SK-N-MC (cell line): ENCODE measurements around the gene RHOU.

ENCODE experiments used
- EZH2 ChIP-seq: fragments of 200-600 bp; sonication (generic); IDR thresholded peaks from one replicate; pipeline ENCODE4 v1.6.1; 2017; ENCODE audit warnings: antibody characterized with exemption
- POLR2AphosphoS5 ChIP-seq: IDR thresholded peaks from 2 replicates; pipeline ENCODE4 v1.6.1; 2012; ENCODE audit warnings: mild to moderate bottlenecking, low read depth, low read length, borderline replicate concordance

DNA sequence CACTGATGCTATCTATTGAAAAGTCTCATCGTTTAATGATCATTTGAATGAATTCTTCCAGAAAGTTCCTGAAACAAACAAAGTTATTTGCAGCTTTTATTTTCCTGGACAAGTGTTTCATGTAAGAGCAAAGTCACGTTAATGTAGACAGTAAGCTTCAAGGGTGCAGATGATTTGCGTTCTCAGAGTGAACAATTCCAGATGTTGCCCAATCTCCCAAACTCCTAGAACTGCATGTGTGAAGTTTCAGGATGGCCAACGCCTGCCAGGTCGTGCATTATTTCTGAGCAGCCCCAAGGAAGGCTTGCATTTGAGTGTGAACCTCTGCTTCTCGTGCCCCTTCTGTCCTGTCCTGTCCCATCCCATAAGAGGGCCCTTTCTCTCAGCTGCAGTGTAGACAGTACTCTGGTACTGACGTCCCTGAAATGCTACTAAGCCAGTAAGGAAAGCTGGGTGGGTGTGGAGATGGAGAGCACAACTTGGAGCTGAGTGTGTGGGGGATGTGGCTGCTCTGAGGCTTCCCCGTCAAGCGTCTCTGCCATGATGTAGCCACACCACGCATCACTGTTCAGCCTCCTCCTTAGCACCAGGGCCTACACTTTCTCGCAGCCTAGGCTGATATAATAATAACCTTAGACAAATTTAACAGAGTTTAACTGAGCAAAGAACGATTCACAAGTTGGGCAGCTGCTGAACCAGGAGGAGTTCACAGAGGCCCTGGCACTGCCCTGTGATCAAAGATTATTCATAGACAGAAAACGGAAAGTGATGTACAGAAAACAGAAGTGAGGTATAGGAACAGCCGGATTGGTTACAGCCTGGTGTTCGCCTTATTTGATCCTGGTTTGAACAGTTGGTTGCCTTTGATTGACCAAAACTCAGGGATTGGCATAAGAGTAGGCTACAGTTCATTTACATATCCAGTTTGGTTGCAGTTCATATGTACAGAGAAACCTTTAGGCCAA lies 50.4 kb downstream of the RHOU start:
- TF ChIP-seq EZH2 (no peak), POLR2AphosphoS5 (no peak)
